ENCODE results near the gene NDOR1. TPM values are rescaled to one million over a fixed set of nuclear protein-coding genes. Genes with fewer than 3 reads are reported as not detected.

NDOR1 gene
- total RNA-seq, 6 donors from 2014 or later, result 7.7 to 54.5 (median 18.5) TPM

DNA sequence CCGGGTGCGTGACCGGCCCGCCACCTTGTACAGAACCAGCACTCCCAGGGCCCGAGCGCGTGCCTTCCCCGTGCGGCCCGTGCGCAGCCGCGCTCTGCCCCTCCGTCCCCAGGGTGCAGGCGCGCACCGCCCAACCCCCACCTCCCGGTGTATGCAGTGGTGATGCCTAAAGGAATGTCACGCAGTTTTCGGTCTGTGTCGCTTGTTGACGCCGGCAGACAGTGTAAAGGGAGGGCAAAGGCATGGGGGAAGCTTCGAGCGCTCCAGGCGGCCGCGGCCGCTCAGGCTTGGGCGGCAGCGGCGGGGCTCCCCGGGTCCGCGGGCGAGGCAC lies 37.0 kb upstream of the NDOR1 start:
- peak in 1 of 2 donors; percentile 2 for ATAC-seq (ENCODE audit: low FRiP score in 2 of 2)
- peaks cover 25 to 40% (median 31%) of the 10 kb centered on the region in 4 donors for H3K4me1 ChIP-seq
- no peak for DNase-seq
- no peaks in the 10 kb centered on the region for H3K9me3 ChIP-seq
- peak overlapping the region in 3 of 4 donors; percentile 28 to 43 (median 42) for H3K4me3 ChIP-seq
- TF ChIP-seq EP300 (IDR thresholded peaks at IDR 0.05), result no peak
- no peak for TF ChIP-seq POLR2A (IDR thresholded peaks at IDR 0.05)
- TF ChIP-seq, protein P1, sequence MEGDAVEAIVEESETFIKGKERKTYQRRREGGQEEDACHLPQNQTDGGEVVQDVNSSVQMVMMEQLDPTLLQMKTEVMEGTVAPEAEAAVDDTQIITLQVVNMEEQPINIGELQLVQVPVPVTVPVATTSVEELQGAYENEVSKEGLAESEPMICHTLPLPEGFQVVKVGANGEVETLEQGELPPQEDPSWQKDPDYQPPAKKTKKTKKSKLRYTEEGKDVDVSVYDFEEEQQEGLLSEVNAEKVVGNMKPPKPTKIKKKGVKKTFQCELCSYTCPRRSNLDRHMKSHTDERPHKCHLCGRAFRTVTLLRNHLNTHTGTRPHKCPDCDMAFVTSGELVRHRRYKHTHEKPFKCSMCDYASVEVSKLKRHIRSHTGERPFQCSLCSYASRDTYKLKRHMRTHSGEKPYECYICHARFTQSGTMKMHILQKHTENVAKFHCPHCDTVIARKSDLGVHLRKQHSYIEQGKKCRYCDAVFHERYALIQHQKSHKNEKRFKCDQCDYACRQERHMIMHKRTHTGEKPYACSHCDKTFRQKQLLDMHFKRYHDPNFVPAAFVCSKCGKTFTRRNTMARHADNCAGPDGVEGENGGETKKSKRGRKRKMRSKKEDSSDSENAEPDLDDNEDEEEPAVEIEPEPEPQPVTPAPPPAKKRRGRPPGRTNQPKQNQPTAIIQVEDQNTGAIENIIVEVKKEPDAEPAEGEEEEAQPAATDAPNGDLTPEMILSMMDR (IDR thresholded peaks at IDR 0.05), result no peak
- WGBS, 2 donors, result 1 to 5% methylated on average over 13 to 23 of the region's 36 CpGs
- peaks cover 8 to 75% (median 56%) of the 10 kb centered on the region in 4 donors for H3K27me3 ChIP-seq
- H3K36me3 ChIP-seq, result no peaks in the 10 kb centered on the region
- H3K27ac ChIP-seq, result no peak overlapping the region

DNA sequence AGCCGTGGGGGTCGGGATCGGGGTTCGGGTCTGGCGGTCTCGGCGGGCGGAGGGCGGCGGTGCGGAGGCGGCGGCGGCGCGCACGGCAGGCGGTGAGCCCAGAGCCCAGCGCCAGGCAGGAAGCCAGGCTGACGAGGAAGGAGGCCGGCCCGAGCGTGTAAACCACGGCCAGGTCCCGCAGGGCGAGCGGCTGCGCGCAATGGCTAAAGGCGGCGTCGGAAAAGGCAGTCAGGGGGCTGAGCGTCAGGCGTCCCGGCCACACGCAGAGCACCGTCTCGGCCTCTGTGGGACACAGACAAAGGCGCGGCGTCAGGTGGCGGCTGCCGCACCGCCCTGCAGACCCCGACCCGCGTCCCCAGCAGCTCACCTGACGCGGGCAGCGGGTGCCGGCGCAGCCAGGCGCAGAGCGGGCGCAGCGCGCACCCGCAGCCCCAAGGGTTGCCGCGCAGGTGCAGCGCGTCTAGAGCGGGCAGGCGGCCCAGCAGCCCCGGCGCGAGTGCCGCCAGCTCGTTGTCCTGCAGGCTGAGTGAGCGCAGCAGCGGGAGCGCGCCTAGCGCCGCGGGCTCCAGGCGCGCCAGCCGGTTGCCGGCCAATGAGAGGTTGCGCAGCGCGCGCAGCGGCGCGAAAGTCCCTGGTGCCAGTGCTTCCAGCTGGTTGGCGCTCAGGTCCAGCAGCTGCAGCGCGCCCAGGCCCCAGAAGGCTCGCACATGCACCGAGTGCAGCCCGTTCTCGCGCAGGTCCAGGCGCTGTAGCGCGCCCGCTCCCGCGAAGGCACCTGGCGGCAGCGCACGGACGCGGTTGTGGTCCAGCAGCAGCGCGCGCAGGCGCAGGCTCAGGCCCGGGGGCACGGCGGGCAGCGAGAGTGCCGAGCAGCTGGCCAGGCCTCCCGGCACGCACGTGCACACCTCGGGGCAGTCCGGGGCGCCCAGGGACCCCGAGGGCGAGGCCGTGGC lies 36.3 kb upstream of the NDOR1 start:
- ATAC-seq (ENCODE audit: low FRiP score in 2 of 2) (peak in 1 of 2 donors; percentile 9), DNase-seq (peak in 1 of 2 donors; percentile 91)
- Histone ChIP-seq H3K9me3 (no peaks in the 10 kb centered on the region), H3K4me1 (peaks cover 25 to 38% (median 30%) of the 10 kb centered on the region in 4 donors), H3K27me3 (peaks cover 8 to 69% (median 54%) of the 10 kb centered on the region in 4 donors), H3K4me3 (peak overlapping the region in 3 of 4 donors; percentile 28 to 43 (median 42)), H3K27ac (no peak overlapping the region), H3K36me3 (no peaks in the 10 kb centered on the region)
- no peak for TF ChIP-seq POLR2AphosphoS5 (IDR thresholded peaks at IDR 0.05)
- no peak for TF ChIP-seq POLR2A (IDR thresholded peaks at IDR 0.05)
- WGBS, 2 donors, result 0% methylated on average over 34 to 74 of the region's 124 CpGs

DNA sequence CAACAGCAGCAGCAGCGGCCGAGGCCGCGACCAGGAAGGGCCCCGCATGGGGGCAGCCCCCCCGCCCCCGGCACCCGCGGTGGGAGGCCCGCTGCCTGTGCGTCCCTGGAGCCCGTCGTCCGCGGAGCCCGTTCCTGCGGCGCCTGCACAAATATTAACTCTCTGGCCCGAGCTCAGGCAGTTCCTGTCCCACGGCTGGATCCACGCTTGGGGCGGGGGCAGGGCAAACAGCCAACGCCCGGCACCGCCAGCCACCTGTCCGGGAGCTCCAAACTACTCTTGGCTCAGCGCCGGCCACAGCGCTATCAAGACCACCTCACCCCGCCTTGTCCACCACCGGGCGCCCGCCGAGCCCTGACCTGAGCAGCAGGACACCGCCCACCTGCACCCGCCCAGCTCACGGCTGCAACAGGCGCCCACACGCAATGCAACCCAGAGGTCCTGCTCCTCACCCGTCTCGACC lies 35.6 kb upstream of the NDOR1 start, which contains the start of gene LRRC26:
Gene LRRC26, minus strand, starts transcription at position 156 of the 463 bp plus-strand sequence. Its CDS starts 108 bp downstream, at position 48.
- DNase-seq (peak in 1 of 2 donors; percentile 81), ATAC-seq (ENCODE audit: low FRiP score in 2 of 2) (no peak)
- 0 to 3% methylated on average over 1 to 6 of the region's 41 CpGs for WGBS, 2 donors
- Histone ChIP-seq H3K4me3 (peak within 1 kb of the TSS in 3 of 4 donors; percentile 28 to 43 (median 42)), H3K4me1 (peaks cover 27 to 38% (median 31%) of the 10 kb centered on the region in 4 donors), H3K36me3 (no peaks in the 10 kb centered on the region), H3K27me3 (peaks cover 8 to 61% (median 49%) of the 10 kb centered on the region in 4 donors), H3K27ac (no peak within 1 kb of the TSS), H3K9me3 (no peaks in the 10 kb centered on the region)
- no peak for TF ChIP-seq EP300 (IDR thresholded peaks at IDR 0.05)
- no peak for TF ChIP-seq POLR2A (IDR thresholded peaks at IDR 0.05)
- TF ChIP-seq POLR2AphosphoS5 (IDR thresholded peaks at IDR 0.05), result no peak
- TF ChIP-seq, protein P1 (IDR thresholded peaks at IDR 0.05), result no peak

DNA sequence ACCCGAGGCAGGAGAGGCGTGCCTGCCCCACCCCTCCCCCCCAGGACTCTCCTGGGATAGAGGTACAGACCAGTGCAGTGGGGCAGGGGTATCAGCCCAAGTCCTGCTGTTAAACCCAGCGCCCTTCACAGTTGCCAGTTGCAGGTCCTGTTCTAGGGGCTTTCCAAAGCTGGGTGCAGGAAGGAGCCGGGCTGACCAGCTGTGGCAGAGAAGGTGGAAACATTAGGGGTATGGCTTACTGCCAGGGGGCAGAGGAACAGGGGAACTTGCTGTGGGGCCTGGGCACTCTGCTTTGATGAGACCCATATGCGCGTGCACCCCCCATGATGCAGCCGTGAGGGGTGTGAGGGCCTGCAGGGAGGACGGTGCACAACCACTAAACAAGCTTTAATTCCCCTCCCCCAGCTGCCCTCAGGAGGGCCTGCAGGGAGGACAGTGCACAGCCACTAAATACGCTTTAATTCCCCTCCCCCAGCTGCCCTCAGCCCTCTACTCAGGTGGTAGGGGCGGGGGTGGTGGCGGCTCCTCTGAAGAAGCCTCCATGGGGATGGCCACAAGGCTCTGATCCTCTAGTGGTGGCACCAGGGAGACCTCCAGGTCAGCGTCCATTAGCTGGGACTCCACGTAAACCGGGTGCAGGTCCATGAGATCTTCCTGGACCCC lies 34.9 kb upstream of the NDOR1 start:
- no peak for DNase-seq
- Histone ChIP-seq H3K9me3 (no peaks in the 10 kb centered on the region), H3K36me3 (no peaks in the 10 kb centered on the region), H3K27me3 (peaks cover 8 to 54% (median 43%) of the 10 kb centered on the region in 4 donors), H3K4me1 (peaks cover 30 to 44% (median 35%) of the 10 kb centered on the region in 4 donors), H3K27ac (no peak overlapping the region), H3K4me3 (no peak overlapping the region)
- 43 to 44% methylated on average over 4 to 13 of the region's 14 CpGs for WGBS, 2 donors
- TF ChIP-seq POLR2A (IDR thresholded peaks at IDR 0.05), result no peak
- no peak for TF ChIP-seq EP300 (IDR thresholded peaks at IDR 0.05)
- TF ChIP-seq, protein P1 (IDR thresholded peaks at IDR 0.05), result no peak
- TF ChIP-seq POLR2AphosphoS5 (IDR thresholded peaks at IDR 0.05), result no peak
- ATAC-seq (ENCODE audit: low FRiP score in 2 of 2), result no peak
